HEK293 (cell line): ENCODE results near the gene PKMYT1.

Source experiments
- IKZF3 ChIP-seq: fragments of 450-650 bp; IDR thresholded peaks from 2 replicates; pipeline ENCODE4 v1.5.0; 2018; ENCODE audit warnings: missing biosample characterization, mild to moderate bottlenecking, missing genetic modification characterization, moderate library complexity
- KLF16 ChIP-seq: fragments of 450-650 bp; formaldehyde crosslinking; IDR thresholded peaks from 2 replicates; pipeline ENCODE4 v1.5.1; 2017; ENCODE audit warnings: missing biosample characterization, missing genetic modification characterization
- SETDB1 ChIP-seq: IDR thresholded peaks from one replicate; pipeline ENCODE4 v1.6.1; 2017; ENCODE audit warnings: mild to moderate bottlenecking, low read length, moderate library complexity, mixed read lengths; ENCODE audit not compliant: insufficient read length
- YY1 ChIP-seq: fragments of 450-650 bp; formaldehyde crosslinking; IDR thresholded peaks from 2 replicates; pipeline ENCODE4 v1.5.1; 2018; ENCODE audit warnings: missing biosample characterization, missing genetic modification characterization
- ZBTB7A ChIP-seq: fragments of 450-650 bp; formaldehyde crosslinking; IDR thresholded peaks from 2 replicates; pipeline ENCODE4 v1.5.1; 2016; ENCODE audit warnings: low read depth, missing biosample characterization, missing genetic modification characterization
- ZNF10 ChIP-seq: fragments of 450-650 bp; formaldehyde crosslinking; IDR thresholded peaks from 2 replicates; pipeline ENCODE4 v1.5.1; 2017; ENCODE audit warnings: missing biosample characterization, missing genetic modification characterization
- ZNF175 ChIP-seq: fragments of 450-650 bp; formaldehyde crosslinking; IDR thresholded peaks from 2 replicates; pipeline ENCODE4 v1.5.1; 2016; ENCODE audit warnings: missing biosample characterization, missing genetic modification characterization
- ZNF266 ChIP-seq: fragments of 450-650 bp; formaldehyde crosslinking; IDR thresholded peaks from 2 replicates; pipeline ENCODE4 v1.5.1; 2016; ENCODE audit warnings: missing biosample characterization, missing genetic modification characterization, low read depth
- ZNF311 ChIP-seq: fragments of 450-650 bp; formaldehyde crosslinking; IDR thresholded peaks from 2 replicates; pipeline ENCODE4 v1.5.1; 2017; ENCODE audit warnings: missing biosample characterization, missing genetic modification characterization, borderline replicate concordance
- ZNF37A ChIP-seq: fragments of 450-650 bp; IDR thresholded peaks from 2 replicates; pipeline ENCODE4 v1.5.1; 2018; ENCODE audit warnings: missing biosample characterization, missing genetic modification characterization
- ZNF48 ChIP-seq: fragments of 450-650 bp; formaldehyde crosslinking; IDR thresholded peaks from 2 replicates; pipeline ENCODE4 v1.5.1; 2016; ENCODE audit warnings: missing biosample characterization, missing genetic modification characterization
- ZNF510 ChIP-seq: fragments of 450-650 bp; formaldehyde crosslinking; IDR thresholded peaks from 2 replicates; pipeline ENCODE4 v1.5.1; 2018; ENCODE audit warnings: mild to moderate bottlenecking, missing genetic modification characterization, missing biosample characterization; ENCODE audit not compliant: insufficient replicate concordance
- ZNF585B ChIP-seq: fragments of 450-650 bp; formaldehyde crosslinking; IDR thresholded peaks from 2 replicates; pipeline ENCODE4 v1.5.1; 2016; ENCODE audit warnings: missing biosample characterization, missing genetic modification characterization
- ZNF624 ChIP-seq: fragments of 450-650 bp; formaldehyde crosslinking; IDR thresholded peaks from 2 replicates; pipeline ENCODE4 v1.5.1; 2017; ENCODE audit warnings: missing biosample characterization, missing genetic modification characterization
- ZNF777 ChIP-seq: fragments of 450-650 bp; formaldehyde crosslinking; IDR thresholded peaks from 2 replicates; pipeline ENCODE4 v1.5.1; 2017; ENCODE audit warnings: missing biosample characterization, missing genetic modification characterization, borderline replicate concordance
- ZSCAN16 ChIP-seq: fragments of 450-650 bp; formaldehyde crosslinking; IDR thresholded peaks from 2 replicates; pipeline ENCODE4 v1.5.1; 2016; ENCODE audit warnings: missing biosample characterization, missing genetic modification characterization
- TF ChIP-seq, protein P1 (sequence below): fragments of 450-650 bp; formaldehyde crosslinking; IDR thresholded peaks from 2 replicates; pipeline ENCODE4 v1.5.1; 2016; ENCODE audit warnings: missing biosample characterization, missing genetic modification characterization, borderline replicate concordance
- TF ChIP-seq, protein P2 (sequence below): fragments of 450-650 bp; formaldehyde crosslinking; IDR thresholded peaks from 2 replicates; pipeline ENCODE4 v1.5.1; 2017; ENCODE audit warnings: missing biosample characterization, missing genetic modification characterization
- TF ChIP-seq, protein P3 (sequence below): fragments of 450-650 bp; formaldehyde crosslinking; IDR thresholded peaks from 2 replicates; pipeline ENCODE4 v1.5.1; 2016; ENCODE audit warnings: missing biosample characterization, missing genetic modification characterization
- TF ChIP-seq, protein P4 (sequence below): fragments of 450-650 bp; formaldehyde crosslinking; IDR thresholded peaks from 2 replicates; pipeline ENCODE4 v1.5.1; 2016; ENCODE audit warnings: missing biosample characterization, missing genetic modification characterization
- TF ChIP-seq, protein P5 (sequence below): fragments of 450-650 bp; IDR thresholded peaks from 2 replicates; pipeline ENCODE4 v1.5.1; 2018; ENCODE audit warnings: missing biosample characterization, mild to moderate bottlenecking, missing genetic modification characterization
- TF ChIP-seq, protein P6 (sequence below): fragments of 450-650 bp; formaldehyde crosslinking; IDR thresholded peaks from 2 replicates; pipeline ENCODE4 v1.5.1; 2016; ENCODE audit warnings: missing biosample characterization, missing genetic modification characterization
- TF ChIP-seq, protein P7 (sequence below): fragments of 450-650 bp; formaldehyde crosslinking; IDR thresholded peaks from 2 replicates; pipeline ENCODE4 v1.5.1; 2016; ENCODE audit warnings: missing biosample characterization, missing genetic modification characterization, low read depth

Gene PKMYT1

DNA sequence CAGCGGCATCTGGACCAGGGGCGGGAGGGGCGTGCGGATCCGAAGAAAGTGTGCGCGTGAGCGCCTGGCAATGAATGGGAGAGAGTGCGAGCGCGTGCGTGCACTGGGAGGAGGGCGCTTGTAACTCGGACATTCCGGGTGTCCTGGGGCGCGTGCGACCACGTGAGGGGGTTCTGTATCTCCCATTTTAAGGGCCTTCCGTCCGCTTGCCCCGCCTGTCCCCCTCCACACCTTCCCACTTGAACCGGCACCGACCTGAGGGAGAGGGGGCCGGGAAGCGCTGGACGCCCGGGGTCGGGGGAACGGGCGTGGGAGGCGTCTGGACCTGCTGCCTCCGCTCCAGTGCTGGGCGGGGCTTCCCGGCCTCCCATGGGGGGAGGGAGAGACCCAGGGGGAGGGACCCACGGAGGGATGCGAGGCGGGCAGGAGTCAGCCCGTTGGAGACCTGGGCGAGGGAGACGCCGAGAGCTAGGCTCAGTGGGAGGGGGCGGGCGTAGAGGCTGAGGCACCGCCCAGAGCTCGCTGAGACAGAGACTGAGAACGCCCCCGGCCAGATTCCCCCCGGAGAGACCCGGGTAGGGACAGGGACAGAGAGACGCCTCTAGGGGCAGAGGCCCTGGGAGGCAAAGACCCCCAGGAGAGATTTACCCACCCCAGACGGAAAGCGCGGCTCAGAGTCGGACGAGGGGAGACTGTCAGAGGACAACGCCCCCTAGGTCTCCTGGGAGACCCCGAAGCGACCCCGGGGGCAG lies 16.3 kb downstream of the PKMYT1 start, which contains the start of gene KREMEN2 (continued):
- TF ChIP-seq, protein P1, sequence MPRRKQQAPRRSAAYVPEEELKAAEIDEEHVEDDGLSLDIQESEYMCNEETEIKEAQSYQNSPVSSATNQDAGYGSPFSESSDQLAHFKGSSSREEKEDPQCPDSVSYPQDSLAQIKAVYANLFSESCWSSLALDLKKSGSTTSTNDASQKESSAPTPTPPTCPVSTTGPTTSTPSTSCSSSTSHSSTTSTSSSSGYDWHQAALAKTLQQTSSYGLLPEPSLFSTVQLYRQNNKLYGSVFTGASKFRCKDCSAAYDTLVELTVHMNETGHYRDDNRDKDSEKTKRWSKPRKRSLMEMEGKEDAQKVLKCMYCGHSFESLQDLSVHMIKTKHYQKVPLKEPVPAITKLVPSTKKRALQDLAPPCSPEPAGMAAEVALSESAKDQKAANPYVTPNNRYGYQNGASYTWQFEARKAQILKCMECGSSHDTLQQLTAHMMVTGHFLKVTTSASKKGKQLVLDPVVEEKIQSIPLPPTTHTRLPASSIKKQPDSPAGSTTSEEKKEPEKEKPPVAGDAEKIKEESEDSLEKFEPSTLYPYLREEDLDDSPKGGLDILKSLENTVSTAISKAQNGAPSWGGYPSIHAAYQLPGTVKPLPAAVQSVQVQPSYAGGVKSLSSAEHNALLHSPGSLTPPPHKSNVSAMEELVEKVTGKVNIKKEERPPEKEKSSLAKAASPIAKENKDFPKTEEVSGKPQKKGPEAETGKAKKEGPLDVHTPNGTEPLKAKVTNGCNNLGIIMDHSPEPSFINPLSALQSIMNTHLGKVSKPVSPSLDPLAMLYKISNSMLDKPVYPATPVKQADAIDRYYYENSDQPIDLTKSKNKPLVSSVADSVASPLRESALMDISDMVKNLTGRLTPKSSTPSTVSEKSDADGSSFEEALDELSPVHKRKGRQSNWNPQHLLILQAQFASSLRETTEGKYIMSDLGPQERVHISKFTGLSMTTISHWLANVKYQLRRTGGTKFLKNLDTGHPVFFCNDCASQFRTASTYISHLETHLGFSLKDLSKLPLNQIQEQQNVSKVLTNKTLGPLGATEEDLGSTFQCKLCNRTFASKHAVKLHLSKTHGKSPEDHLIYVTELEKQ (tag by site-specific recombination) = no peak
- no peak for TF ChIP-seq ZNF266 (tag by site-specific recombination)
- no peak for TF ChIP-seq ZNF585B (tag by site-specific recombination)
- TF ChIP-seq YY1 = no peak
- no peak for TF ChIP-seq ZSCAN16 (tag by site-specific recombination)
- TF ChIP-seq ZNF48 (tag by site-specific recombination) = no peak
- TF ChIP-seq ZNF624 = no peak
- peak; percentile 85 for TF ChIP-seq KLF16 (tag by site-specific recombination)
- no peak for TF ChIP-seq ZNF510 (tag by site-specific recombination)
- TF ChIP-seq, protein P2, sequence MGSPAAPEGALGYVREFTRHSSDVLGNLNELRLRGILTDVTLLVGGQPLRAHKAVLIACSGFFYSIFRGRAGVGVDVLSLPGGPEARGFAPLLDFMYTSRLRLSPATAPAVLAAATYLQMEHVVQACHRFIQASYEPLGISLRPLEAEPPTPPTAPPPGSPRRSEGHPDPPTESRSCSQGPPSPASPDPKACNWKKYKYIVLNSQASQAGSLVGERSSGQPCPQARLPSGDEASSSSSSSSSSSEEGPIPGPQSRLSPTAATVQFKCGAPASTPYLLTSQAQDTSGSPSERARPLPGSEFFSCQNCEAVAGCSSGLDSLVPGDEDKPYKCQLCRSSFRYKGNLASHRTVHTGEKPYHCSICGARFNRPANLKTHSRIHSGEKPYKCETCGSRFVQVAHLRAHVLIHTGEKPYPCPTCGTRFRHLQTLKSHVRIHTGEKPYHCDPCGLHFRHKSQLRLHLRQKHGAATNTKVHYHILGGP (tag by site-specific recombination) = no peak
- TF ChIP-seq IKZF3 (tag by site-specific recombination) = peak; percentile 88
- TF ChIP-seq, protein P3, sequence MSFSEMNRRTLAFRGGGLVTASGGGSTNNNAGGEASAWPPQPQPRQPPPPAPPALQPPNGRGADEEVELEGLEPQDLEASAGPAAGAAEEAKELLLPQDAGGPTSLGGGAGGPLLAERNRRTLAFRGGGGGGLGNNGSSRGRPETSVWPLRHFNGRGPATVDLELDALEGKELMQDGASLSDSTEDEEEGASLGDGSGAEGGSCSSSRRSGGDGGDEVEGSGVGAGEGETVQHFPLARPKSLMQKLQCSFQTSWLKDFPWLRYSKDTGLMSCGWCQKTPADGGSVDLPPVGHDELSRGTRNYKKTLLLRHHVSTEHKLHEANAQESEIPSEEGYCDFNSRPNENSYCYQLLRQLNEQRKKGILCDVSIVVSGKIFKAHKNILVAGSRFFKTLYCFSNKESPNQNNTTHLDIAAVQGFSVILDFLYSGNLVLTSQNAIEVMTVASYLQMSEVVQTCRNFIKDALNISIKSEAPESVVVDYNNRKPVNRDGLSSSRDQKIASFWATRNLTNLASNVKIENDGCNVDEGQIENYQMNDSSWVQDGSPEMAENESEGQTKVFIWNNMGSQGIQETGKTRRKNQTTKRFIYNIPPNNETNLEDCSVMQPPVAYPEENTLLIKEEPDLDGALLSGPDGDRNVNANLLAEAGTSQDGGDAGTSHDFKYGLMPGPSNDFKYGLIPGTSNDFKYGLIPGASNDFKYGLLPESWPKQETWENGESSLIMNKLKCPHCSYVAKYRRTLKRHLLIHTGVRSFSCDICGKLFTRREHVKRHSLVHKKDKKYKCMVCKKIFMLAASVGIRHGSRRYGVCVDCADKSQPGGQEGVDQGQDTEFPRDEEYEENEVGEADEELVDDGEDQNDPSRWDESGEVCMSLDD (tag by site-specific recombination) = peak; percentile 81
- TF ChIP-seq, protein P4, sequence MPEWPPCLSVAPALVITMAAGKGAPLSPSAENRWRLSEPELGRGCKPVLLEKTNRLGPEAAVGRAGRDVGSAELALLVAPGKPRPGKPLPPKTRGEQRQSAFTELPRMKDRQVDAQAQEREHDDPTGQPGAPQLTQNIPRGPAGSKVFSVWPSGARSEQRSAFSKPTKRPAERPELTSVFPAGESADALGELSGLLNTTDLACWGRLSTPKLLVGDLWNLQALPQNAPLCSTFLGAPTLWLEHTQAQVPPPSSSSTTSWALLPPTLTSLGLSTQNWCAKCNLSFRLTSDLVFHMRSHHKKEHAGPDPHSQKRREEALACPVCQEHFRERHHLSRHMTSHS (tag by site-specific recombination) = no peak
- no peak for TF ChIP-seq ZNF10 (tag by site-specific recombination)
- 0 out of 2 replicates have a peak, but pooled peaks have one; percentile 27 for TF ChIP-seq ZBTB7A
- no peak for TF ChIP-seq ZNF175 (tag by site-specific recombination)
- no peak for TF ChIP-seq ZNF311 (tag by site-specific recombination)
- TF ChIP-seq, protein P5, sequence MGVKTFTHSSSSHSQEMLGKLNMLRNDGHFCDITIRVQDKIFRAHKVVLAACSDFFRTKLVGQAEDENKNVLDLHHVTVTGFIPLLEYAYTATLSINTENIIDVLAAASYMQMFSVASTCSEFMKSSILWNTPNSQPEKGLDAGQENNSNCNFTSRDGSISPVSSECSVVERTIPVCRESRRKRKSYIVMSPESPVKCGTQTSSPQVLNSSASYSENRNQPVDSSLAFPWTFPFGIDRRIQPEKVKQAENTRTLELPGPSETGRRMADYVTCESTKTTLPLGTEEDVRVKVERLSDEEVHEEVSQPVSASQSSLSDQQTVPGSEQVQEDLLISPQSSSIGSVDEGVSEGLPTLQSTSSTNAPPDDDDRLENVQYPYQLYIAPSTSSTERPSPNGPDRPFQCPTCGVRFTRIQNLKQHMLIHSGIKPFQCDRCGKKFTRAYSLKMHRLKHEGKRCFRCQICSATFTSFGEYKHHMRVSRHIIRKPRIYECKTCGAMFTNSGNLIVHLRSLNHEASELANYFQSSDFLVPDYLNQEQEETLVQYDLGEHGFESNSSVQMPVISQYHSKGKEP (tag by site-specific recombination) = no peak
- TF ChIP-seq SETDB1 = no peak
- TF ChIP-seq ZNF37A (tag by site-specific recombination) = no peak
- no peak for TF ChIP-seq ZNF777
- TF ChIP-seq, protein P6, sequence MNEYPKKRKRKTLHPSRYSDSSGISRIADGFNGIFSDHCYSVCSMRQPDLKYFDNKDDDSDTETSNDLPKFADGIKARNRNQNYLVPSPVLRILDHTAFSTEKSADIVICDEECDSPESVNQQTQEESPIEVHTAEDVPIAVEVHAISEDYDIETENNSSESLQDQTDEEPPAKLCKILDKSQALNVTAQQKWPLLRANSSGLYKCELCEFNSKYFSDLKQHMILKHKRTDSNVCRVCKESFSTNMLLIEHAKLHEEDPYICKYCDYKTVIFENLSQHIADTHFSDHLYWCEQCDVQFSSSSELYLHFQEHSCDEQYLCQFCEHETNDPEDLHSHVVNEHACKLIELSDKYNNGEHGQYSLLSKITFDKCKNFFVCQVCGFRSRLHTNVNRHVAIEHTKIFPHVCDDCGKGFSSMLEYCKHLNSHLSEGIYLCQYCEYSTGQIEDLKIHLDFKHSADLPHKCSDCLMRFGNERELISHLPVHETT (tag by site-specific recombination) = no peak
- TF ChIP-seq, protein P7, sequence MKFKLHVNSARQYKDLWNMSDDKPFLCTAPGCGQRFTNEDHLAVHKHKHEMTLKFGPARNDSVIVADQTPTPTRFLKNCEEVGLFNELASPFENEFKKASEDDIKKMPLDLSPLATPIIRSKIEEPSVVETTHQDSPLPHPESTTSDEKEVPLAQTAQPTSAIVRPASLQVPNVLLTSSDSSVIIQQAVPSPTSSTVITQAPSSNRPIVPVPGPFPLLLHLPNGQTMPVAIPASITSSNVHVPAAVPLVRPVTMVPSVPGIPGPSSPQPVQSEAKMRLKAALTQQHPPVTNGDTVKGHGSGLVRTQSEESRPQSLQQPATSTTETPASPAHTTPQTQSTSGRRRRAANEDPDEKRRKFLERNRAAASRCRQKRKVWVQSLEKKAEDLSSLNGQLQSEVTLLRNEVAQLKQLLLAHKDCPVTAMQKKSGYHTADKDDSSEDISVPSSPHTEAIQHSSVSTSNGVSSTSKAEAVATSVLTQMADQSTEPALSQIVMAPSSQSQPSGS = no peak
